ENCODE data around the gene TDRD6.

- TF ChIP-seq CHD4 (IDR thresholded peaks at IDR 0.05; ENCODE audit: borderline replicate concordance) (no peak), MAX (IDR thresholded peaks at IDR 0.05) (no peak), SREBF2 (IDR thresholded peaks at IDR 0.05) (no peak), USF2 (IDR thresholded peaks at IDR 0.05) (no peak)
- TF ChIP-seq, protein P1, sequence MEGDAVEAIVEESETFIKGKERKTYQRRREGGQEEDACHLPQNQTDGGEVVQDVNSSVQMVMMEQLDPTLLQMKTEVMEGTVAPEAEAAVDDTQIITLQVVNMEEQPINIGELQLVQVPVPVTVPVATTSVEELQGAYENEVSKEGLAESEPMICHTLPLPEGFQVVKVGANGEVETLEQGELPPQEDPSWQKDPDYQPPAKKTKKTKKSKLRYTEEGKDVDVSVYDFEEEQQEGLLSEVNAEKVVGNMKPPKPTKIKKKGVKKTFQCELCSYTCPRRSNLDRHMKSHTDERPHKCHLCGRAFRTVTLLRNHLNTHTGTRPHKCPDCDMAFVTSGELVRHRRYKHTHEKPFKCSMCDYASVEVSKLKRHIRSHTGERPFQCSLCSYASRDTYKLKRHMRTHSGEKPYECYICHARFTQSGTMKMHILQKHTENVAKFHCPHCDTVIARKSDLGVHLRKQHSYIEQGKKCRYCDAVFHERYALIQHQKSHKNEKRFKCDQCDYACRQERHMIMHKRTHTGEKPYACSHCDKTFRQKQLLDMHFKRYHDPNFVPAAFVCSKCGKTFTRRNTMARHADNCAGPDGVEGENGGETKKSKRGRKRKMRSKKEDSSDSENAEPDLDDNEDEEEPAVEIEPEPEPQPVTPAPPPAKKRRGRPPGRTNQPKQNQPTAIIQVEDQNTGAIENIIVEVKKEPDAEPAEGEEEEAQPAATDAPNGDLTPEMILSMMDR (IDR thresholded peaks at IDR 0.05): no peak
Measured at GRCh38 chr6:46674410-46674809, 13.3 kb upstream of the TDRD6 start.
